Cardiac fibroblast (primary cell): ENCODE results near the gene NCOA6.

Experiments
- DNase-seq, 2 donors: peaks; one replicate each; pipeline versions ENCODE4 v3.0.0 to v3.0.0-alpha.2; 2010; ENCODE audit warnings: low read depth in 2 of 2
- H3K4me3 ChIP-seq, 2 donors: replicated peaks in 1 of 2; 1 replicate in 1 of 2; 2 replicates in 1 of 2; pipeline ENCODE4 v1.5.1; 2011; ENCODE audit warnings: low read depth in 2 of 2, low read length in 2 of 2, mild to moderate bottlenecking in 2 of 2, moderate library complexity in 1 of 2
- TF ChIP-seq, protein P1 (sequence below): IDR thresholded peaks from one replicate; pipeline ENCODE4 v1.5.1; 2011; ENCODE audit warnings: low read depth, mild to moderate bottlenecking, low read length, inconsistent platforms

NCOA6 gene

DNA sequence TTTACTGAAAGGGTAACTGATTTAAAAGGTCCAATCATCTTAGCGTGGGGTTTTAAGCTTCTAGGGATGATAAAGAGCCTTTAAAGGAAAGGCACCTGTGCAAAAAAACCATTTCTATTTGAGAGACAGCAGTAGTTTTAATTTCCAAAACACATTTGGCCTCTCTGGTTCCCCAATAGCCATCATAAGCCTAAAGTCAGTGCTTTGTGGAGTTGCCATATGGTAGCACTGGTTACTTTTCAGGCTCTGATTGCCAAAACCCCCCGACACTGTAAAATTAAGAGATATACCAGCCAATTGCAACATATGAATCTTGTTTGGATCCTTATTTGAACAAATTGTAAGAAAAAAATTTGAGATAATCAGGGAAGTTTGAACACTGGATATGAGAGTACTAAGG, 76.7 kb downstream of the NCOA6 start:
- TF ChIP-seq, protein P1, sequence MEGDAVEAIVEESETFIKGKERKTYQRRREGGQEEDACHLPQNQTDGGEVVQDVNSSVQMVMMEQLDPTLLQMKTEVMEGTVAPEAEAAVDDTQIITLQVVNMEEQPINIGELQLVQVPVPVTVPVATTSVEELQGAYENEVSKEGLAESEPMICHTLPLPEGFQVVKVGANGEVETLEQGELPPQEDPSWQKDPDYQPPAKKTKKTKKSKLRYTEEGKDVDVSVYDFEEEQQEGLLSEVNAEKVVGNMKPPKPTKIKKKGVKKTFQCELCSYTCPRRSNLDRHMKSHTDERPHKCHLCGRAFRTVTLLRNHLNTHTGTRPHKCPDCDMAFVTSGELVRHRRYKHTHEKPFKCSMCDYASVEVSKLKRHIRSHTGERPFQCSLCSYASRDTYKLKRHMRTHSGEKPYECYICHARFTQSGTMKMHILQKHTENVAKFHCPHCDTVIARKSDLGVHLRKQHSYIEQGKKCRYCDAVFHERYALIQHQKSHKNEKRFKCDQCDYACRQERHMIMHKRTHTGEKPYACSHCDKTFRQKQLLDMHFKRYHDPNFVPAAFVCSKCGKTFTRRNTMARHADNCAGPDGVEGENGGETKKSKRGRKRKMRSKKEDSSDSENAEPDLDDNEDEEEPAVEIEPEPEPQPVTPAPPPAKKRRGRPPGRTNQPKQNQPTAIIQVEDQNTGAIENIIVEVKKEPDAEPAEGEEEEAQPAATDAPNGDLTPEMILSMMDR = no peak
- no peak overlapping the region for H3K4me3 ChIP-seq
- DNase-seq = no peak

DNA sequence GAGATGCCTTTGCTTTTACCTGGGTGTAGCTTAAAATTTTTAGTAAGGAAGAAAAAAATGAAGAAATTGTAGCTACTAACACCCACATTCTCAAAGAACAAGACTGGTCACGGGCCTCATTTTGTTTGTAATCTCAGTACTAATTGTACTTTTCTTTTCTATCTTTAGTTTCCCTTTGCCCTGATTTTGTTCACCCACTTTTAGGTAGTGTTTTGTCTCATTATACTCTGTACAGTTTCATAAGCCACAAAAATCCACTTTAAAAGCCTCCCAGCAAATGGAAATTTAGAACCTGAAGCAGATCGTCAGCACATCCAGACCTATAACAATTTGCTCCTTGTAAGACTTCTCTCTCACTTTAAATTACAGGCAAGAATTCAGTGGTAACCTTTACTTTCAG, 78.0 kb downstream of the NCOA6 start:
- no peak for DNase-seq
- no peak overlapping the region for H3K4me3 ChIP-seq
- TF ChIP-seq, protein P1 = no peak

DNA sequence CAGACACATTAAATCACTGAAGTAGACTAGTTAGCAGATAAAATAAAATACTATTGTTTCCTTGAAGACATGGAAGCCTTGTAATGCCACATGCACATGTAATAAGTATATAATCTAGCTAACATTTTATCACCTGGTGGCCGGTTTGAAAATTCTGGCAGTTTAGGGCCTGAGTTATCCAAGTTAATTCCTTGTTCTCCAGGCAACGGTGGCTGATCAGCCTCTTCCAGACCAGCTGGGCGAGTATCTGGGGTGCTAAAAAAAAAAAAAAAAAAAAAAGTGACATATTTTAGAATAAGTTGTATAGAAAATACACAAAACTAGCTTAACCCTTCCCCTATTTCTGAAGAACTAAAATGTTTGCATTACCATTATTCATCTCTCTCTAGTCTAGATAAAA, 78.8 kb downstream of the NCOA6 start:
- H3K4me3 ChIP-seq = no peak overlapping the region
- TF ChIP-seq, protein P1 = no peak

DNA sequence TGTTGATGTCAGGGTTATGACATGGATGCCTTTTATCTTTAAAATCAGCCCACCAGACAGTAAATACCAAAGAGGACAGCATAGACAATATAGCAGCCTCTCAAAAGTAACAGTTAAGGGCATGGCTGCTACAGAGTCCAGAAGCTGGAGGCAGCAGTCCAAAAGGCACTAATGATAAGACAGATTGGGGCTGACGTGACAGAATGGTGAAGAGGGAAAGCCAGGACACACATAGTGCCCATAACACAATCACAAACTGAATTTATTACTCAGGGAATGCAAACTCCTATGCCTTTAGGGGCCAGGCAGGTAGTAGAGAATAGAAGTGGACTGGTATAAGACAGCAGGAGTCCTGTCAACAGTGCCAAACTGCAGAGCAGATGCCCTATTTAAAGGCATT, 80.6 kb downstream of the NCOA6 start:
- no peak for DNase-seq
- no peak overlapping the region for H3K4me3 ChIP-seq
- TF ChIP-seq, protein P1 = no peak

More for the DNA sequence above, 78.8 kb downstream of the NCOA6 start:
- no peak for DNase-seq

DNA sequence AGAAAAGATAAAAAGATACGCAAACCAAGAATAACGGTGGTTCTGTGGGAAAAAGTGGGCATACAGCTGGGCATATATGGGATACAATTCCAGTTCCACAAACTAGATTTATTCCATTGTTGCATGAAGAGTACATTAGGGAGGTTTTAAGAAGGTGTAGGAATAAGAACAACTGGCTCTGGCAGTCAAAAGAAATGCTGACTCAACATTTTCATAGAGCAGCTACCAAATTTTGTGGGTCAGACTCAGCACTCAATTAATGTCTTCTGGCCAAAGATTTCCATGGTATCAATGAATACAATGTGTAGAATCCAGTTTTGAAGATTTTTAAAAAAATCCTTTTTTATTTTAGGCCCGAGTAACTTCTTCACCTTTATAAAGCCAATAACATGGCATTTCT, 81.1 kb downstream of the NCOA6 start:
- DNase-seq = no peak
- no peak overlapping the region for H3K4me3 ChIP-seq
- TF ChIP-seq, protein P1 = no peak

DNA sequence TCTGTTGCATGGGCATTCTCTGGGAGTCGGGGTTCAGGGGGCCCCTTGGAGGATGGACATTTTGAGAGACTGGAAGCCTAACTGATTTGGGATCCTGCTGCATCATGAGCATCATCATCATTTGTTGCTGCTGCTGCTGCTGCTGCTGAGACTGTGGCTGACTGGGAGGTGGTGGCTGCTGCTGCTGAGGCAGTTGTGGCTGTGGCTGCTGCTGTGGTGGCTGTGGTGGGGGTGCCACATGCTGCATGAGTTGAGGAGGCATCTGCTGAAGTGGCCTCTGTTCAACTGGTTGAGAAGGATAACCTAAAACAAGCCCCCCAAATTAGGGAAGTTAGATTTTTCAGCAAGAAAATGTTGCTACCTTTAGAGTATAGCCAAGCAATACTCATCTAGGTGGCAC, 82.4 kb downstream of the NCOA6 start:
- no peak for DNase-seq
- no peak overlapping the region for H3K4me3 ChIP-seq
- TF ChIP-seq, protein P1 = no peak

DNA sequence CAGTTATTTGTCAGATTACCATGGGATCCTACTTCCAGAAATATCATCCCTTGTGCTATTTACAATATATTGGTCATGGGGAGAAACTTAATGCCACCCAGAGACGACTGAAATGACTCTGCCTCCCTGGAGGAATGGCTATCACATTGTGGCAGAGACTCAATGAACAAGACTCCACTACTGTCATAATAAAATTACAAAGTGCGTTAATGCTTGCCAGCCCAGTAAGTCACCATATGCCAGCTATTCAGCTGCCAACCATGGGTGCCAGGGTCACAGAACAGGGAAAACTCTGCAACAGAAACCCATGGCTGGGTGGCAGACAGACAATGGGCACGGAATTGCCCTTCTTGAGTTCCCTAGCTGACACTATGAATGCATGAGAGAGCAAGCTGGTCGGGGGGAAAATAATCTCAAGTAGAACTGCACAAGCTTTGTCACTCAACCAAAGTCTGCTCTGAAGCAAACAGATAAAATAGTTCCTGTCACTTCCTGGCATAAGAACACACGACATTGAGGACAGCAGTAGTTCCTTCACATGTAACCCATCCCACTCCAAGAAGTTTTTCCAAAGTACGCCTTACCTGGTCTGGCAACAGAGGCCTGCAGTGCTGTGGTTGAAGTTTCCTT, 89.2 kb downstream of the NCOA6 start:
- TF ChIP-seq, protein P1 = no peak
- no peak overlapping the region for H3K4me3 ChIP-seq
- DNase-seq = no peak
